A673 (cell line): Measurements from ENCODE around the gene PDE5A. TPM values are rescaled to one million over a fixed set of nuclear protein-coding genes. Genes with fewer than 3 reads are reported as not detected.

Experiments used
- BruUV-seq: library from RNA; stranded (reverse); fragments of 400-500 nt; replicated peaks from 2 replicates; lab custom pipeline; 2021; lab: Mats Ljungman, UMichigan
- CTCF ChIA-PET: fragments of 300-600 bp; sonication (Branson Sonifier 250); formaldehyde crosslinking; loops from one replicate; lab custom pipeline; 2022; ENCODE audit warnings: antibody characterized with exemption; lab: Charles Lee
- POLR2A ChIA-PET: fragments of 300-600 bp; sonication (Branson Sonifier 250); formaldehyde crosslinking; loops from one replicate; lab custom pipeline; 2022; ENCODE audit warnings: antibody characterized with exemption; ENCODE audit not compliant: low non-redundant PET; lab: Charles Lee
- DNase-seq: peaks from one replicate; pipeline ENCODE4 v3.0.0-alpha.2; 2015; ENCODE audit warnings: low spot score
- H3K27ac ChIP-seq: fragments of 200-600 bp; sonication (generic); 2 replicates; pipeline ENCODE4 v1.5.1; 2016; ENCODE audit warnings: mixed run types, low read depth, mild to moderate bottlenecking, mixed read lengths, antibody characterized with exemption, low read length; ENCODE audit not compliant: poor library complexity, severe bottlenecking
- H3K27me3 ChIP-seq: fragments of 200-600 bp; sonication (generic); replicated peaks from 2 replicates; pipeline ENCODE4 v1.6.1; 2017; ENCODE audit warnings: mixed run types, low read depth, mild to moderate bottlenecking, mixed read lengths, antibody characterized with exemption, low read length; ENCODE audit not compliant: insufficient read depth, poor library complexity
- H3K36me3 ChIP-seq: fragments of 200-600 bp; sonication (generic); 2 replicates; pipeline ENCODE4 v1.6.1; 2016; ENCODE audit warnings: mixed run types, mild to moderate bottlenecking, mixed read lengths, antibody characterized with exemption, low read length; ENCODE audit not compliant: insufficient read depth, poor library complexity, severe bottlenecking
- H3K4me1 ChIP-seq: fragments of 200-600 bp; sonication (generic); 2 replicates; pipeline ENCODE4 v1.6.1; 2017; ENCODE audit warnings: mixed run types, mild to moderate bottlenecking, mixed read lengths, antibody characterized with exemption, low read length; ENCODE audit not compliant: insufficient read depth, poor library complexity, severe bottlenecking
- H3K4me3 ChIP-seq: fragments of 200-600 bp; sonication (generic); 2 replicates; pipeline ENCODE4 v1.5.1; 2016; ENCODE audit warnings: low read depth, mixed run types, mild to moderate bottlenecking, mixed read lengths, low read length; ENCODE audit not compliant: poor library complexity, severe bottlenecking
- H3K9me3 ChIP-seq: fragments of 200-600 bp; sonication (generic); 2 replicates; pipeline ENCODE4 v1.6.1; 2016; ENCODE audit warnings: mixed run types, low read depth, mild to moderate bottlenecking, mixed read lengths, antibody characterized with exemption, low read length; ENCODE audit not compliant: poor library complexity, severe bottlenecking
- EZH2 ChIP-seq: fragments of 200-600 bp; sonication (generic); IDR thresholded peaks from 2 replicates; pipeline ENCODE4 v1.6.1; 2017; ENCODE audit warnings: borderline replicate concordance, low read depth, mild to moderate bottlenecking, mixed read lengths, antibody characterized with exemption, low read length; ENCODE audit not compliant: poor library complexity, severe bottlenecking
- intact Hi-C: fragments of 100-400 bp; cut with micrococcal nuclease; formaldehyde crosslinking; loops from one replicate; pipeline ENCODE4 v1.10.0; 2022; ENCODE audit not compliant: unreplicated experiment
- total RNA-seq: library from RNA; stranded (reverse); gene quantifications from 2 replicates; pipeline ENCODE4 v1.2.3, GENCODE V29; 2021
- TF ChIP-seq, protein P1 (sequence below): fragments of 300-800, 200-600 bp; sonication (generic); conservative IDR thresholded peaks from 2 replicates; pipeline ENCODE4 v1.5.1; 2017; ENCODE audit warnings: low read depth, mild to moderate bottlenecking, antibody characterized with exemption, low read length, moderate library complexity, mixed read lengths

PDE5A gene
- total RNA-seq, 1 experiment from 2014 or later, result 1.2 TPM

GRCh38 chr4:119661231-119661630 lies 32.6 kb upstream of the PDE5A start:
- intact Hi-C loops, result no loop called here
- no peaks in the 10 kb centered on the region for H3K27me3 ChIP-seq
- H3K9me3 ChIP-seq, result no peaks in the 10 kb centered on the region
- TF ChIP-seq, protein P1, sequence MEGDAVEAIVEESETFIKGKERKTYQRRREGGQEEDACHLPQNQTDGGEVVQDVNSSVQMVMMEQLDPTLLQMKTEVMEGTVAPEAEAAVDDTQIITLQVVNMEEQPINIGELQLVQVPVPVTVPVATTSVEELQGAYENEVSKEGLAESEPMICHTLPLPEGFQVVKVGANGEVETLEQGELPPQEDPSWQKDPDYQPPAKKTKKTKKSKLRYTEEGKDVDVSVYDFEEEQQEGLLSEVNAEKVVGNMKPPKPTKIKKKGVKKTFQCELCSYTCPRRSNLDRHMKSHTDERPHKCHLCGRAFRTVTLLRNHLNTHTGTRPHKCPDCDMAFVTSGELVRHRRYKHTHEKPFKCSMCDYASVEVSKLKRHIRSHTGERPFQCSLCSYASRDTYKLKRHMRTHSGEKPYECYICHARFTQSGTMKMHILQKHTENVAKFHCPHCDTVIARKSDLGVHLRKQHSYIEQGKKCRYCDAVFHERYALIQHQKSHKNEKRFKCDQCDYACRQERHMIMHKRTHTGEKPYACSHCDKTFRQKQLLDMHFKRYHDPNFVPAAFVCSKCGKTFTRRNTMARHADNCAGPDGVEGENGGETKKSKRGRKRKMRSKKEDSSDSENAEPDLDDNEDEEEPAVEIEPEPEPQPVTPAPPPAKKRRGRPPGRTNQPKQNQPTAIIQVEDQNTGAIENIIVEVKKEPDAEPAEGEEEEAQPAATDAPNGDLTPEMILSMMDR, result no peak
- TF ChIP-seq EZH2, result no peak
- no TSS peak for BruUV-seq
- no peaks in the 10 kb centered on the region for H3K4me1 ChIP-seq
- no peaks in the 10 kb centered on the region for H3K36me3 ChIP-seq
- no peak overlapping the region for H3K27ac ChIP-seq
- DNase-seq, result no peak
- H3K4me3 ChIP-seq, result no peak overlapping the region
- ChIA-PET POLR2A (no interaction called here), CTCF (no interaction called here)

DNA sequence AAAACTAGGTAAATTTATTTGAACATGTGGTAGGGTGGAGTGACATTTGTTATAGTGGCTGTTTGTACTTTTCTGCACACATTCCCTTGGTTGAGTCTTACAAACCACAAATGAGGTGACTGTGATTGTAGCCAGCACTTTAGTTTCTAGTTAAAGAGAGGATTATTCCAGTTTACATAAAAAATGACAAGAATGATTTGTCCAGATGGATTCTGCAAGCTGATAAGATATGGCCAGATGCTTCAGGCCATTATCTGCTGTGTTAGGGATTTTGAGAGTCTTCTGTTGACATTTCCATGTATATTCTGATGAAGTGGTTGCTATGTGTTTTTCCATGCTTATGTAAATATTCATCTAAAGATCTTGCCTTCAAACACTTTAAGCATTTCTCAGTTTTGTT lies 31.0 kb upstream of the PDE5A start:
- Histone ChIP-seq H3K9me3 (no peaks in the 10 kb centered on the region), H3K27ac (no peak overlapping the region), H3K4me3 (no peak overlapping the region), H3K36me3 (no peaks in the 10 kb centered on the region), H3K4me1 (no peaks in the 10 kb centered on the region), H3K27me3 (no peaks in the 10 kb centered on the region)
- CTCF ChIA-PET, result no interaction called here
- POLR2A ChIA-PET, result no interaction called here
- DNase-seq, result no peak
- BruUV-seq, result no TSS peak
- TF ChIP-seq, protein P1, result no peak
- TF ChIP-seq EZH2, result no peak
- intact Hi-C loops, result no loop called here

GRCh38 chr4:119657111-119657611 lies 28.6 kb upstream of the PDE5A start:
- DNase-seq, result no peak
- no peak overlapping the region for H3K4me3 ChIP-seq
- H3K36me3 ChIP-seq, result no peaks in the 10 kb centered on the region
- H3K9me3 ChIP-seq, result no peaks in the 10 kb centered on the region
- BruUV-seq, result no TSS peak
- no peak overlapping the region for H3K27ac ChIP-seq
- TF ChIP-seq, protein P1, result no peak
- TF ChIP-seq EZH2, result no peak
- H3K4me1 ChIP-seq, result no peaks in the 10 kb centered on the region
- ChIA-PET CTCF (no interaction called here), POLR2A (interaction anchor here (0.6 kb wide), 1 partner anchor 97 kb away, joined by 3 read pairs; no protein-coding TSS in a partner anchor)
- H3K27me3 ChIP-seq, result no peaks in the 10 kb centered on the region
- intact Hi-C loops, result no loop called here
